HFFc6 (cell line): ENCODE measurements around the gene KLHL15. TPM values are rescaled to one million over a fixed set of nuclear protein-coding genes. Genes with fewer than 3 reads are reported as not detected.

Source experiments
- DNase-seq: peaks from one replicate; pipeline ENCODE4 v3.0.0-alpha.2; 2018
- H3K27ac Mint-ChIP-seq: 2 replicates; pipeline ENCODE4 v1.8.0; 2020; ENCODE audit warnings: mild to moderate bottlenecking, mixed read lengths
- H3K27me3 Mint-ChIP-seq: 2 replicates; pipeline ENCODE4 v1.8.0; 2021; ENCODE audit warnings: mild to moderate bottlenecking, moderate library complexity, mixed read lengths; ENCODE audit not compliant: insufficient read depth
- H3K36me3 Mint-ChIP-seq: 2 replicates; pipeline ENCODE4 v1.8.0; 2021; ENCODE audit warnings: low read depth, mixed read lengths
- H3K4me1 Mint-ChIP-seq: 2 replicates; pipeline ENCODE4 v1.8.0; 2020; ENCODE audit warnings: low read depth, mixed read lengths
- H3K4me3 Mint-ChIP-seq: 2 replicates; pipeline ENCODE4 v1.8.0; 2020; ENCODE audit warnings: mild to moderate bottlenecking, moderate library complexity, mixed read lengths
- H3K9me3 Mint-ChIP-seq: 2 replicates; pipeline ENCODE4 v1.8.0; 2020; ENCODE audit warnings: mild to moderate bottlenecking, mixed read lengths
- CTCF ChIP-seq: fragments of 200-600 bp; sonication (generic); IDR thresholded peaks from 2 replicates; pipeline ENCODE4 v1.5.0; 2021; ENCODE audit warnings: antibody characterized with exemption, mild to moderate bottlenecking
- total RNA-seq, 6 experiments: library from RNA; stranded (reverse); fragmentation: NEBNext Ultra II Directional; extraction: Animal tissue kit (Norgen Biotek cat#: 25700); gene quantifications; 2 replicates in 1 of 6; 3 replicates in 5 of 6; pipeline ENCODE4 v1.2.3, GENCODE V29; 2021

Gene KLHL15
- total RNA-seq, 6 experiments from 2014 or later: 6.6 to 9.0 (median 7.8) TPM

GRCh38 chrX:24025741-24026403 lies 1.1 kb downstream of the KLHL15 start:
- 0 out of 2 replicates have a peak, but pooled peaks cover 7% of the 10 kb centered on the region for H3K36me3 Mint-ChIP-seq
- H3K4me3 Mint-ChIP-seq: peak overlapping the region; percentile 91
- H3K9me3 Mint-ChIP-seq: no peaks in the 10 kb centered on the region
- DNase-seq: peak; percentile 47
- TF ChIP-seq CTCF: no peak
- H3K27ac Mint-ChIP-seq: peak overlapping the region; percentile 97
- H3K27me3 Mint-ChIP-seq: peaks cover 2% of the 10 kb centered on the region
- peaks cover 15% of the 10 kb centered on the region for H3K4me1 Mint-ChIP-seq

GRCh38 chrX:24024819-24025740 lies 1.9 kb downstream of the KLHL15 start:
- no peaks in the 10 kb centered on the region for H3K9me3 Mint-ChIP-seq
- peaks cover 20% of the 10 kb centered on the region for H3K4me1 Mint-ChIP-seq
- H3K36me3 Mint-ChIP-seq: 0 out of 2 replicates have a peak, but pooled peaks cover 7% of the 10 kb centered on the region
- TF ChIP-seq CTCF: peak; percentile 38
- H3K4me3 Mint-ChIP-seq: peak overlapping the region; percentile 91
- peak; percentile 79 for DNase-seq
- peak overlapping the region; percentile 97; the same call in 1 of the 2 replicates for H3K27ac Mint-ChIP-seq
- H3K27me3 Mint-ChIP-seq: peaks cover 2% of the 10 kb centered on the region

- TF ChIP-seq CTCF: no peak
- Mint-ChIP-seq H3K9me3 (no peaks in the 10 kb centered on the region), H3K27ac (peak overlapping the region; percentile 78), H3K36me3 (0 out of 2 replicates have a peak, but pooled peaks cover 7% of the 10 kb centered on the region), H3K4me1 (peaks cover 26% of the 10 kb centered on the region), H3K27me3 (peaks cover 2% of the 10 kb centered on the region), H3K4me3 (peak overlapping the region; percentile 91)
- DNase-seq: no peak
Observed at GRCh38 chrX:24023972-24024669, 2.9 kb downstream of the KLHL15 start.

GRCh38 chrX:24023544-24023943 lies 3.4 kb downstream of the KLHL15 start:
- H3K9me3 Mint-ChIP-seq: no peaks in the 10 kb centered on the region
- no peak for TF ChIP-seq CTCF
- no peak for DNase-seq
- H3K27ac Mint-ChIP-seq: peak overlapping the region; percentile 74
- H3K27me3 Mint-ChIP-seq: peaks cover 2% of the 10 kb centered on the region
- H3K36me3 Mint-ChIP-seq: 0 out of 2 replicates have a peak, but pooled peaks cover 7% of the 10 kb centered on the region
- peaks cover 26% of the 10 kb centered on the region for H3K4me1 Mint-ChIP-seq
- peak overlapping the region; percentile 91 for H3K4me3 Mint-ChIP-seq

GRCh38 chrX:24020306-24020876 lies 6.6 kb downstream of the KLHL15 start:
- Mint-ChIP-seq H3K27me3 (no peaks in the 10 kb centered on the region), H3K9me3 (no peaks in the 10 kb centered on the region), H3K36me3 (0 out of 2 replicates have a peak, but pooled peaks cover 7% of the 10 kb centered on the region), H3K4me1 (peaks cover 26% of the 10 kb centered on the region), H3K27ac (peak overlapping the region; percentile 26; the same call in 1 of the 2 replicates), H3K4me3 (no peak overlapping the region)
- no peak for TF ChIP-seq CTCF
- DNase-seq: no peak
